Keratinocyte (primary cell): ENCODE measurements around the gene HAUS8. TPM values are rescaled to one million over a fixed set of nuclear protein-coding genes. Genes with fewer than 3 reads are reported as not detected.

Experiments
- DNase-seq: peaks from one replicate; pipeline ENCODE4 v3.0.0-alpha.2; 2011; ENCODE audit warnings: low read depth, missing footprints, low spot score
- FAIRE-seq: peaks from 2 replicates; lab custom pipeline; 2011; peaks lifted over from hg19 to GRCh38; lab: Jason Lieb, UNC
- H2AFZ ChIP-seq: 2 replicates; pipeline ENCODE4 v1.6.0; 2012; ENCODE audit warnings: low read length, control low read depth, inconsistent platforms; ENCODE audit not compliant: control insufficient read depth
- H3K27ac ChIP-seq: 2 replicates; pipeline ENCODE4 v1.5.1; 2011; ENCODE audit warnings: low read length; ENCODE audit not compliant: control insufficient read depth, insufficient read depth
- H3K27me3 ChIP-seq: 3 replicates; pipeline ENCODE4 v1.6.0; 2011; ENCODE audit warnings: low read length; ENCODE audit not compliant: control insufficient read depth, insufficient read depth; ENCODE audit errors: extremely low read depth
- H3K36me3 ChIP-seq, 2 experiments: 2 replicates in 1 of 2; 3 replicates in 1 of 2; pipeline ENCODE4 v1.5.1; 2011; ENCODE audit warnings: low read length in 2 of 2, mild to moderate bottlenecking in 1 of 2; ENCODE audit not compliant: control insufficient read depth in 2 of 2, insufficient read depth in 2 of 2; ENCODE audit errors: extremely low read depth in 1 of 2
- H3K4me1 ChIP-seq: 3 replicates; pipeline ENCODE4 v1.5.1; 2011; ENCODE audit warnings: low read length; ENCODE audit not compliant: control insufficient read depth, insufficient read depth; ENCODE audit errors: extremely low read depth
- H3K4me2 ChIP-seq: 3 replicates; pipeline ENCODE4 v1.6.0; 2011; ENCODE audit warnings: low read depth, low read length; ENCODE audit not compliant: control insufficient read depth, insufficient read depth; ENCODE audit errors: extremely low read depth
- H3K4me3 ChIP-seq, 3 experiments: fragments of 200-600 bp in 1 of 3; sonication (generic) in 1 of 3; 2 replicates in 2 of 3; 3 replicates in 1 of 3; pipeline ENCODE4 v1.5.1; 2011 to 2016; ENCODE audit warnings: low read length in 3 of 3, mild to moderate bottlenecking in 3 of 3, control low read depth in 2 of 3, inconsistent platforms in 1 of 3, low read depth in 1 of 3, mixed read lengths in 1 of 3, mixed run types in 1 of 3, moderate library complexity in 1 of 3; ENCODE audit not compliant: control insufficient read depth in 2 of 3, insufficient read depth in 2 of 3; ENCODE audit errors: extremely low read depth in 1 of 3
- H3K79me2 ChIP-seq: 2 replicates; pipeline ENCODE4 v1.6.0; 2012; ENCODE audit warnings: low read length; ENCODE audit not compliant: control insufficient read depth, insufficient read depth
- H3K9ac ChIP-seq: 3 replicates; pipeline ENCODE4 v1.6.0; 2011; ENCODE audit warnings: low read length; ENCODE audit not compliant: control insufficient read depth, insufficient read depth; ENCODE audit errors: extremely low read depth
- H3K9me1 ChIP-seq: 3 replicates; pipeline ENCODE4 v1.6.0; 2011; ENCODE audit warnings: low read length; ENCODE audit not compliant: control insufficient read depth, insufficient read depth; ENCODE audit errors: extremely low read depth
- H3K9me3 ChIP-seq: 2 replicates; pipeline ENCODE4 v1.5.1; 2012; ENCODE audit warnings: low read depth, low read length; ENCODE audit not compliant: control insufficient read depth
- H4K20me1 ChIP-seq: 3 replicates; pipeline ENCODE4 v1.6.0; 2011; ENCODE audit warnings: low read length; ENCODE audit not compliant: control insufficient read depth, insufficient read depth; ENCODE audit errors: extremely low read depth
- CTCF ChIP-seq, 3 experiments: IDR thresholded peaks in 1 of 3; conservative IDR thresholded peaks in 1 of 3; optimal IDR thresholded peaks in 1 of 3; 2 replicates in 2 of 3; 3 replicates in 1 of 3; pipeline versions ENCODE3 to v1.5.1; 2011; ENCODE audit warnings: low read length in 3 of 3, mild to moderate bottlenecking in 3 of 3, moderate library complexity in 2 of 3, control low read depth in 1 of 3, inconsistent platforms in 1 of 3; ENCODE audit not compliant: insufficient read depth in 2 of 3; ENCODE audit errors: extremely low read depth in 1 of 3
- EZH2 ChIP-seq: IDR thresholded peaks from one replicate; pipeline ENCODE4 v1.6.1; 2012; ENCODE audit warnings: inconsistent platforms, mild to moderate bottlenecking, low read length, moderate library complexity
- dilution Hi-C: fragments of 300-500 bp; cut with MboI; formaldehyde crosslinking; loops from one replicate; pipeline ENCODE4 v1.7.0; 2020; ENCODE audit warnings: low sequenced_read_pairs; ENCODE audit not compliant: extremely low pct_ligation_motif_present
- polyA plus RNA-seq, 5 experiments: library from polyadenylated mRNA; depleted of rRNA in 3 of 5; stranded (reverse) in 3 of 5; stranded (forward) in 1 of 5; unstranded in 1 of 5; fragments of >200 nt; gene quantifications; 1 replicate in 1 of 5; 2 replicates in 3 of 5; 3 replicates in 1 of 5; pipeline versions ENCODE4 v1.2.1 to v1.2.3, GENCODE V29; 2011 to 2012; ENCODE audit warnings: missing spikeins in 2 of 5, low read depth in 1 of 5, low replicate concordance in 1 of 5

The HAUS8 gene
- polyA plus RNA-seq, 1 donor (not counting 4 experiments of a cell fraction or from before 2014, with no cell fraction given) = 8.1 TPM

GRCh38 chr19:17063428-17063827, 11.8 kb downstream of the HAUS8 start:
- no peaks in the 10 kb centered on the region for H4K20me1 ChIP-seq
- dilution Hi-C loops = no loop called here
- DNase-seq = no peak

DNA sequence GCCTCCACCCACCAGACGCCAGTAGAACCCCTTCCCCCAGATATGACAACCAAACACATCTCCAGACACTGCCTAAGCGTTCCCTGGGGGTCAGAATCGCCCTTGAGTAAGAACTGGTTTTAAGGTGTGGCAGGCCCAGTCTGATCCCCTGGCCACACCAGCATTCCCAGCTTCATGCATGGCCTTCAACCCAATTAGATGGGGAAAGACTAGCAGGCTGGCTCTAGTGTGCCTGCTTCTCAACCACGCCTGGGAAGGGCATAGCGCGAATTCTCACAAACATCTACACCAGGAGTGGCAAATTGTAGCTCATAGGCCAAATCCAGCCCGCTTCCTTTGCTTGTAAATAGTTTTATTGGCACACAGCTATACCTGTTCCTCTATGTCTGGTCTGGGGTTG, 13.6 kb downstream of the HAUS8 start:
- dilution Hi-C loops = no loop called here
- no peak for FAIRE-seq
- H3K79me2 ChIP-seq = peaks cover 10% of the 10 kb centered on the region
- no peak overlapping the region for H3K4me2 ChIP-seq
- H3K4me3 ChIP-seq = no peak overlapping the region
- H3K27ac ChIP-seq = no peak overlapping the region
- no peaks in the 10 kb centered on the region for H4K20me1 ChIP-seq
- H2AFZ ChIP-seq = no peak overlapping the region
- TF ChIP-seq CTCF (optimal IDR thresholded peaks at IDR 0.05 in 1 of 3, IDR thresholded peaks at IDR 0.05 in 1 of 3, conservative IDR thresholded peaks at IDR 0.05 in 1 of 3; ENCODE audit: extremely low read depth in 1 of 3, insufficient read depth in 2 of 3, low read length in 3 of 3) (no peak), EZH2 (no peak)
- no peaks in the 10 kb centered on the region for H3K9me1 ChIP-seq
- H3K9ac ChIP-seq = no peak overlapping the region
- no peaks in the 10 kb centered on the region for H3K27me3 ChIP-seq
- H3K9me3 ChIP-seq = peaks cover 7% of the 10 kb centered on the region
- DNase-seq = no peak
- H3K4me1 ChIP-seq = no peaks in the 10 kb centered on the region
- H3K36me3 ChIP-seq = peaks cover 3 to 20% of the 10 kb centered on the region in 2 experiments

More at GRCh38 chr19:17063428-17063827, 11.8 kb downstream of the HAUS8 start:
- no peak overlapping the region for H3K27ac ChIP-seq
- no peak overlapping the region for H2AFZ ChIP-seq
- H3K9me1 ChIP-seq = no peaks in the 10 kb centered on the region
- TF ChIP-seq CTCF (optimal IDR thresholded peaks at IDR 0.05 in 1 of 3, IDR thresholded peaks at IDR 0.05 in 1 of 3, conservative IDR thresholded peaks at IDR 0.05 in 1 of 3; ENCODE audit: extremely low read depth in 1 of 3, insufficient read depth in 2 of 3, low read length in 3 of 3) (no peak), EZH2 (no peak)
- H3K79me2 ChIP-seq = peaks cover 10% of the 10 kb centered on the region
- FAIRE-seq = no peak
- no peaks in the 10 kb centered on the region for H3K27me3 ChIP-seq
- no peak overlapping the region for H3K4me3 ChIP-seq
- H3K9ac ChIP-seq = no peak overlapping the region
- no peaks in the 10 kb centered on the region for H3K4me1 ChIP-seq
- H3K9me3 ChIP-seq = peaks cover 2% of the 10 kb centered on the region
- no peak overlapping the region for H3K4me2 ChIP-seq
- H3K36me3 ChIP-seq = peaks cover 0 to 12% of the 10 kb centered on the region in 2 experiments
